GM19438 (cell line): Measurements from ENCODE around the gene CLIC6.

Source experiments
- ATAC-seq: cut with Tn5 transposase; IDR thresholded peaks from one replicate; pipeline ENCODE4 v1.9.1; 2021; ENCODE audit warnings: low read depth; ENCODE audit not compliant: unreplicated experiment

CLIC6 gene

GRCh38 chr21:34668803-34669148 lies at the start of gene CLIC6:
Gene CLIC6 (plus strand): TSS chr21:34668994. CDS start chr21:34669389, 395 bp downstream.
- no peak for ATAC-seq

GRCh38 chr21:34619841-34620665 lies 48.7 kb upstream of the CLIC6 start:
- ATAC-seq, result no peak

GRCh38 chr21:34621434-34622350 lies 47.1 kb upstream of the CLIC6 start:
- ATAC-seq, result no peak

GRCh38 chr21:34623516-34623915 lies 45.3 kb upstream of the CLIC6 start:
- ATAC-seq, result no peak

GRCh38 chr21:34625030-34625593 lies 43.7 kb upstream of the CLIC6 start:
- ATAC-seq, result no peak

- ATAC-seq, result no peak
These were observed 42.7 kb upstream of the CLIC6 start for GRCh38 chr21:34626131-34626530.

- no peak for ATAC-seq
These were observed 38.2 kb upstream of the CLIC6 start for GRCh38 chr21:34630536-34631143.

GRCh38 chr21:34632498-34632897 lies 36.3 kb upstream of the CLIC6 start:
- ATAC-seq, result no peak

- no peak for ATAC-seq
These were observed 33.5 kb upstream of the CLIC6 start for GRCh38 chr21:34635307-34635706.

- no peak for ATAC-seq
These were observed 31.8 kb upstream of the CLIC6 start for GRCh38 chr21:34636961-34637360.

- ATAC-seq, result no peak
These were observed 29.5 kb upstream of the CLIC6 start for GRCh38 chr21:34639250-34639649.

- no peak for ATAC-seq
These were observed 28.7 kb upstream of the CLIC6 start for GRCh38 chr21:34639882-34640788.

GRCh38 chr21:34640858-34641257 lies 27.9 kb upstream of the CLIC6 start:
- ATAC-seq, result no peak

- ATAC-seq, result peak; percentile 58
These were observed 26.4 kb upstream of the CLIC6 start for GRCh38 chr21:34642211-34643075.

GRCh38 chr21:34644825-34645224 lies 24.0 kb upstream of the CLIC6 start:
- no peak for ATAC-seq

- no peak for ATAC-seq
These were observed 21.2 kb upstream of the CLIC6 start for GRCh38 chr21:34647555-34647954.

- no peak for ATAC-seq
These were observed 20.0 kb upstream of the CLIC6 start for GRCh38 chr21:34648739-34649297.

GRCh38 chr21:34649400-34649799 lies 19.4 kb upstream of the CLIC6 start:
- ATAC-seq, result no peak
